ENCODE measurements around the gene EYA2.
"Not testable (repeated sequence)": the region's sequence is repeated elsewhere in the genome, so short reads cannot be mapped to it uniquely, and the experiment has no call there.

EYA2 gene

GRCh38 chr20:46894579-46894958 lies at the start of gene EYA2:
EYA2 (plus strand) TSS chr20:46894843; CDS start chr20:46990011, 95,168 bp downstream.
- no peak for DNase-seq

DNA sequence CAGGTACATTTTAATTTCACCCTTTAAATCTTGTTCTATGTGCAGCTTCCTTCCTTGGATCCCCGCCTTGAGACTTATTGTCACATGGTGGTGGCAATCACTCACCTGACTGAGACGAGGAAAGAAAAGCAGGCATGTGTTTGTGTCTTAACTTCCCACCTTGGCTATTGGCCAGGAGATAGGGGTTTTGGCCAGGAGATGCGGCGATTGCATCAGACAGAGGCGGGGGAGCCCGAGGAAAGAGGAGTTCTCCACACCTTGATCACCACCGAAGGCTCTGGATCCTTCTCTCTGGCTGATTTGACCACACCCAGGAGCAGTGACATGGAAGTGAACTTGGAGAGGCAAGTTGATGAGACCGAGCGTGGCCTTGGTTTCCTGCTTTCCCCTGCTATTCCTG lies 49.7 kb upstream of the EYA2 start:
- DNase-seq: no peak

DNA sequence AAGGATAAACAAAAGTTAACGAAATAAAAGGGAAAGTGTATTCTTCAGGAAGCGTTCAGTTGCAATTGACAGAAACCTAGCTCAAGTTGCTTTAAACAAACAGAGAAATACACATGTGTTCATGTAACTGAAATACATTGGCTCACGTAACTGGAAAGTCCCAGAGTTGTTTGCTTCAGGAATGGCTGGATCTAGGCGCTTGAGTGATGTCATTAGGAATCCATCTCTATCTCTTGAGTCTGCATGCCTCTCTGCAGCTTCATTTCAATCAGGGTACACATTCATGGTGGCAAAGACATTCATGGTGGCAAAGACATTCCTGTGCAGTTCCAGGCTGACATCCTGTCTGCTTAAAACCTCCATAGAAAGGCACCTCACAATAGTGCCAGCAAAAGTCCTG lies 45.4 kb upstream of the EYA2 start:
- DNase-seq: no peak

- no peak for DNase-seq
These were observed 44.9 kb upstream of the EYA2 start for GRCh38 chr20:46849751-46850150.

DNA sequence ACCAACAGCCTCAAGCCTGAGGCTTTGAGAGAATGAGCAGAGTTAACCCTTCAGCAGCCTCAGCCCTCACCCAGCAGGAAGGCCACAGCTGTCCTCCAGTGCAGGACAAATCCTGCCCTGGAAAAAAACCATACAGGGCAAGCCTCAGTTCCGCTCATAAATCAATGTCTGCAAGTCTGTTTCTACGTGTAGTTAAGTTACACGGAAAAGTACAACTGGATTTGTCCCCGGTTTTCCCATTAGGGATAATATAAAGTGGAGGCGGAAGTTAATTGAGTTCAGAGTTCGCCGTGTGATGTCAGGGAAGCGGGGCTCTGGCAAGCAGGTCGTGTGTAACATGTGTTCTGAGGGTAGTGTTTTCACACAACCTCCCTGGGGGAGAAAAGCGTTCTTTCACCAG lies 44.2 kb upstream of the EYA2 start:
- DNase-seq: no peak

- no peak for DNase-seq
These were observed 43.7 kb upstream of the EYA2 start for GRCh38 chr20:46850896-46851295.

GRCh38 chr20:46851746-46852145 lies 42.9 kb upstream of the EYA2 start:
- DNase-seq: no peak

- no peak for DNase-seq
These were observed 42.3 kb upstream of the EYA2 start for GRCh38 chr20:46852313-46852712.

DNA sequence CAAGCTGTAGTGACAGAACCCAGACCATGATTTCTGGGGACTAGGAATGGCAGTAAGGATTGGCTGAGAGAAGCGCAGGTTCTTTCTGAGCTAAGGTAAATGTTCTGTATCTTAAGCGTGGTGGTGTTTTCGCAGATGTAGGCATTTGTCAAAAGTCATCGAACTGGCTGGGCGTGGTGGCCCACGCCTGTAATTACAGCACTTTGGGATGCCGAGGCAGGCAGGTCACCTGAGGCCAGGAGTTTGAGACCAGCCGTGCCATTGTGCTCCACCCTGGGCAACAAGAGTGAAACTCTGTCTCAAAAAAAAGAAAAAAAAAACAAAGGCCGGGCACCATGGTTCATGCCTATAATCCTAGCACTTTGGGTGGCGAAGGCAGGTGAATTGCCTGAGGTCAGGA lies 40.7 kb upstream of the EYA2 start:
- no peak for DNase-seq

- DNase-seq: peak; percentile 3
These were observed 37.4 kb upstream of the EYA2 start for GRCh38 chr20:46857061-46857831.

- no peak for DNase-seq
These were observed 28.8 kb upstream of the EYA2 start for GRCh38 chr20:46865824-46866223.

DNA sequence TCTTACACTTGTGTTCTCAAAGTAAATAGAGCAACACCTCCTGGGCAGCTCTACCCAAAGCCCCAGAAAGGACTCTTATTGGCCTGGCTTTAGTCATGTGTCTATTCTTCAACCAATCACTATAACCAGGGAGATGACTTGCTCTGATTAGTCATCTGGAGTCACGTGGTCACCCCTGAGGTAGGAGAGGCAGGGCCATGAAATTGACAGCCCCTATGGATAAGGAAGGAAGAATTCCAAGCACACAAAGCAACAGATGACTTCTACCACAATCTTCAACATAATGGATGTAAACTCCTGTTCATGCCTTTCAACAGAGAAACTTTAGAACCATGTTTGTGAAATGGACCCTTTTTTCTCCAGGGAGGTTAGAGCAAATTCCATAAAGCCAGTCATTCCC lies 24.6 kb upstream of the EYA2 start:
- peak; percentile 32 for DNase-seq

DNA sequence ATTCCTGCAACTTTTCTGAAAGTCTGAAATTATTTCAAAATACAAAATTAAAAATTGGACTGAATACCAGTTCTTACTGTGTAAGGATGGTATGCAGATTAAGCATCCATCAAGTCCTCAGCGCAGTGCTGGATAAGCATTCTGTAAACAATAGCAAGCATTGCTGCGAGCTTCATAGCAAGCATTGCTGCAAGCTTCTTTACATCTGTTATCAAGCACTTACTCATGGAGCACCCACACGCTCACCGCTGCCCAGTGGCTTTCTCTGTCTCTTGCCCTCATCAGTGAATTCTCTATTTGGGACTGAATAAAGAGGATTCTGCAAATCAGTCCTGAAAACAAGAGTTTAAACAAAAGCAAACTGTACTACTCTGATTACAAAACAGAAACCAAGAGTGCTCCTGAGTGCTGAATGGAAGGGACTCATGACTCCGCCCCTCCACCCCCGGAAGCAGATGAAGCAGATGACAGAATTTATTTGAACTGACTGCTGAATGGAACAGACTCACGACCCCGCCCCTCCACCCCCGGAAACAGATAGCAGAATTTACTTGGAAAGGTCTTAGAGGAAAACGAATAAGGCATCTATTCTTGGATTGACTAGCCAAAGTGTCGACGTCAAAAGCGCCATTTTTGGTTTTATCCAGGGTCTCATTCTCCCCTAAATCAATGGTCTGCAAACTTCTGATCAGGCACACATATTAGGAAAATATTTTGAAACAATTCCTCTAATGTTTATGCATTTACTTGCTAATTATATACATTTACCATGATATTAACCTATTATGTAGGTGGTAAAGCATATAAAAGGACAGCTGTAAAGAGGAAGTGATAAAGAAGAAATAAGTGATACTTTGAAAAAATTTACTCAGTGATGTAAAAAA lies 22.1 kb upstream of the EYA2 start:
- no peak for DNase-seq

GRCh38 chr20:46875059-46875458 lies 19.6 kb upstream of the EYA2 start:
- DNase-seq: peak; percentile 11

- no peak for DNase-seq
These were observed 15.3 kb upstream of the EYA2 start for GRCh38 chr20:46879386-46879785.

GRCh38 chr20:46879963-46880362 lies 14.7 kb upstream of the EYA2 start:
- DNase-seq: not testable (repeated sequence)

DNA sequence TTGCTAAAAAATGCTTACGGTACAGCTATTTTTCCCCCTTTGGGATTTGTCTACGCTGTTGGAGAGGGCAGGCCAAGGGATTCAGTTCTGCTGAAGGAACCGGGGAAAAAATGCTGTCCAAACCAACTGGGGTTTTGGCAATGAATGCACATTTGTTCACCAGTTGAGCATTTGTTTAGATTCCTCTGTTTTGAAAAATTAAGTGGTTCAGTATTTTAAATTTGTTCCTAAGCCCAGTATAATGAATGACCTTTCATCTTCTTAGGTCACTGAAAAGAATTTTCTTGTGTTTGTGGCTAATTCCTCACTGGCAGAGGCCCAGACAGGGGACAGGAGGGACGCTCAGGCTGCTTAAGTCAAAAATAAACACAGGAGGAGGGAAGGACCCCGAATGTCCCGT lies 10.8 kb upstream of the EYA2 start:
- no peak for DNase-seq

GRCh38 chr20:46890682-46891081 lies 4.0 kb upstream of the EYA2 start:
- DNase-seq: no peak

DNA sequence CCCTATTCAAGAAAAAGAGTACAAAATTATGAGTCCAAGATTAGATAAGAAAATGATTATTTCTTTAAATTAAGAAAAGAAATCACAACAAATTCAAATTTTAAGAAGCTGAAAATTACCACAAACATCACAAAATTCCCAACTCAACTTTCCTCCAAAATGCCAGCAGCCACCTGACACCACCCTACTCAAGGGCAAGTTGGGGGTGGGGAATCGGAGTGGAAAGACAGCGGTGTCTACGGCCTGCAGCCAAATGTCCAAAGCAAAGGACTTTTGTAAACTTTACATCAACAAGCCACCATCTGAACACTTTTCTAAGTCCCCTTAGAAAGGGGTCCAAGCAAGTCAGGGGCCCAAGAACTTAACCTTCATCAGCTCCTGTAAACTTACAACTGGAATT lies 1.6 kb upstream of the EYA2 start:
- no peak for DNase-seq

- DNase-seq: no peak
These were observed 615 bp upstream of the EYA2 start for GRCh38 chr20:46893877-46894578.

- no peak for DNase-seq
These were observed 595 bp downstream of the EYA2 start for GRCh38 chr20:46894971-46895905.

- DNase-seq: no peak
These were observed 1.2 kb downstream of the EYA2 start for GRCh38 chr20:46895906-46896242.
